ENCODE data around the gene UBE2M.

DNA sequence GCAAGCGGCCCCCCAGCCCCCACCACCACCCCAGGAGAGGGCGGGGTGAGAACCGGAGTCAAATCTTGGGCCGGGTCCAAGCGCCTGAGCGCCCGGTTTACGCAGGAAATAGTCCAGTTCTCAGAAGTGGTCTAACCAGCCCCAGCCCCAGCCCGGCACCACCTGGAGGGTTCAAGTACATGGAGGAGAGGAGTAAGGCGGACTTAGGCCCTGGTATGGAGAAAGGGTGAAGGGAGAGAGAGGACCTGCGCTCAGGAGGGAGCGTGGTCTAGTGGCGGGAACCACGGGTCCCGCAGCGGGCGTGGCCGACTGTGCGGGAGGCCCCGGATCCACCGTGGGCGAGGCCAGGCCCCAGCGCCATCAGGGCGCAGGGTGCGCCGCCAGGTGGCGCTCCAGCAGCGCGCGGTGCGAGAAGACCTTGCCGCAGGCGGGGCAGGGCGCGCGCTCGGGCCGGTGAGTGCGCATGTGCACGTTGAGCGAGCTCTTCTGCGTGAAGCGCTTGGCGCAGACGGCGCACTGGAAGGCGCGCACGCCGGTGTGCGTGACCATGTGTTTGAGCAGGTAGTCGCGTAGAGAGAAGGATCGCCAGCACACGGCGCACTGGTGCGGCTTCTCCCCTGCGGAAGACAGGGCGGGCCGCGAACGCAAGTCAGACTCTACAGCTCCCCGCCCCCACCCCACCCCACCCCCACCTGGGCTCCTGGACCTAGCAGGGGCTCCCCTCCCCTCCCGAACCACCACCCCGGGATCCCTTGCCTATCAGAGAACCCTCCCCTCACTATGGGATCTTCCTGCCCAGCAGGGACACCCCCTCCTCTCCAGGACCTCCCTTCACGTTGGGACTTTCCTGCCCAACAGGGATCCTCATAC lies 44.5 kb downstream of the UBE2M start:
- TF ChIP-seq EZH2 (IDR thresholded peaks at IDR 0.05) = no peak
- peak; percentile 94 for TF ChIP-seq POLR2AphosphoS5 (IDR thresholded peaks at IDR 0.05; ENCODE audit: borderline replicate concordance, low read depth, low read length)

Data from SK-N-MC (cell line).